ENCODE data around the gene EHD2.
"Not testable (repeated sequence)": the region's sequence is repeated elsewhere in the genome, so short reads cannot be mapped to it uniquely, and the experiment has no call there.

Gene EHD2

GRCh38 chr19:47768604-47769003 is 55.4 kb downstream of the EHD2 start:
- no peak for DNase-seq (ENCODE audit: low spot score)

GRCh38 chr19:47769534-47769933 is 56.3 kb downstream of the EHD2 start:
- DNase-seq (ENCODE audit: low spot score): no peak

GRCh38 chr19:47771291-47771690 is 58.1 kb downstream of the EHD2 start:
- DNase-seq (ENCODE audit: low spot score): not testable (repeated sequence)

GRCh38 chr19:47776568-47776967 is 63.3 kb downstream of the EHD2 start:
- no peak for DNase-seq (ENCODE audit: low spot score)

GRCh38 chr19:47777245-47778048 is 64.2 kb downstream of the EHD2 start:
- not testable (repeated sequence) for DNase-seq (ENCODE audit: low spot score)

- peak; percentile 66 for DNase-seq (ENCODE audit: low spot score)
These were observed 65.1 kb downstream of the EHD2 start, which contains the start of gene SELENOW for GRCh38 chr19:47778049-47778953. Gene SELENOW (plus strand): TSS chr19:47778703. CDS start chr19:47778786, 83 bp downstream.

GRCh38 chr19:47778954-47779351 is 65.7 kb downstream of the EHD2 start:
- DNase-seq (ENCODE audit: low spot score): no peak

- no peak for DNase-seq (ENCODE audit: low spot score)
These were observed 66.4 kb downstream of the EHD2 start for GRCh38 chr19:47779524-47780214.

- DNase-seq (ENCODE audit: low spot score): no peak
These were observed 67.0 kb downstream of the EHD2 start for GRCh38 chr19:47780215-47780551.

GRCh38 chr19:47781590-47782262 is 68.5 kb downstream of the EHD2 start:
- DNase-seq (ENCODE audit: low spot score): no peak

GRCh38 chr19:47786566-47786965 is 73.3 kb downstream of the EHD2 start:
- no peak for DNase-seq (ENCODE audit: low spot score)

GRCh38 chr19:47787307-47787706 is 74.1 kb downstream of the EHD2 start:
- DNase-seq (ENCODE audit: low spot score): not testable (repeated sequence)

GRCh38 chr19:47789811-47790210 is 76.6 kb downstream of the EHD2 start:
- DNase-seq (ENCODE audit: low spot score): not testable (repeated sequence)

GRCh38 chr19:47790398-47790814 is 77.2 kb downstream of the EHD2 start:
- DNase-seq (ENCODE audit: low spot score): peak; percentile 69

- no peak for DNase-seq (ENCODE audit: low spot score)
These were observed 79.4 kb downstream of the EHD2 start for GRCh38 chr19:47792616-47793015.
